ENCODE results near the gene LRP1B.

DNA sequence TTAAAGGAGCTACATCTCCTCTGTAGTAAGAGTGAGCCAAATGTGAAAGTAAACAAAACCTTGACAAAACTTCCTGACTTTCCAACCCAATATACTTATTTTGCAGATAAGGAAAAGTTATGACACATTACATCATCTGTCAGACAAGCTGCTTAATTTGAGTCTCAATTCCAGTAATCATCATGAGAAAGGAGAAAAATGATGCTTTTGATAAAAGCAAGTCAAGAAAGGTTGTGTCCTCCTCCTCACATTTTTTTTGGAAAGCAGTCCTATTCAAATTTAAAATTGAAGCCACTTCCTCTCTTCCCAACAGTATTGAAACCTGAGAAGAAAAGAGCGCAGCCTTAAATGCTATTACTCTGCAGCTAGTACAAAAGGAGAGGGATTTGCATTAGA lies 519.6 kb downstream of the LRP1B start:
- TF ChIP-seq POLR2A (IDR thresholded peaks at IDR 0.05) = no peak
- TF ChIP-seq, protein P1, sequence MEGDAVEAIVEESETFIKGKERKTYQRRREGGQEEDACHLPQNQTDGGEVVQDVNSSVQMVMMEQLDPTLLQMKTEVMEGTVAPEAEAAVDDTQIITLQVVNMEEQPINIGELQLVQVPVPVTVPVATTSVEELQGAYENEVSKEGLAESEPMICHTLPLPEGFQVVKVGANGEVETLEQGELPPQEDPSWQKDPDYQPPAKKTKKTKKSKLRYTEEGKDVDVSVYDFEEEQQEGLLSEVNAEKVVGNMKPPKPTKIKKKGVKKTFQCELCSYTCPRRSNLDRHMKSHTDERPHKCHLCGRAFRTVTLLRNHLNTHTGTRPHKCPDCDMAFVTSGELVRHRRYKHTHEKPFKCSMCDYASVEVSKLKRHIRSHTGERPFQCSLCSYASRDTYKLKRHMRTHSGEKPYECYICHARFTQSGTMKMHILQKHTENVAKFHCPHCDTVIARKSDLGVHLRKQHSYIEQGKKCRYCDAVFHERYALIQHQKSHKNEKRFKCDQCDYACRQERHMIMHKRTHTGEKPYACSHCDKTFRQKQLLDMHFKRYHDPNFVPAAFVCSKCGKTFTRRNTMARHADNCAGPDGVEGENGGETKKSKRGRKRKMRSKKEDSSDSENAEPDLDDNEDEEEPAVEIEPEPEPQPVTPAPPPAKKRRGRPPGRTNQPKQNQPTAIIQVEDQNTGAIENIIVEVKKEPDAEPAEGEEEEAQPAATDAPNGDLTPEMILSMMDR (IDR thresholded peaks at IDR 0.05) = no peak
